Tibial artery (tissue), 4 donors: ENCODE results near the gene CWC27.
"Not testable (repeated sequence)": the region's sequence is repeated elsewhere in the genome, so short reads cannot be mapped to it uniquely, and the experiment has no call there.

Experiments used
- DNase-seq, 2 donors: peaks; one replicate each; pipeline ENCODE4 v3.0.0-alpha.2; 2019
- H3K27ac ChIP-seq, 2 donors: fragments of 200-600 bp; sonication (generic) in 1 of 2; 1 replicate in 1 of 2; 2 replicates in 1 of 2; pipeline ENCODE4 v1.5.1; 2018 to 2019; ENCODE audit warnings: mild to moderate bottlenecking in 1 of 2
- H3K27me3 ChIP-seq, 2 donors: fragments of 200-600 bp; sonication (generic) in 1 of 2; one replicate each; pipeline versions ENCODE4 v1.5.1 to v1.6.0; 2016 to 2019
- H3K36me3 ChIP-seq, 3 donors: fragments of 200-600 bp; sonication (generic) in 2 of 3; one replicate each; pipeline ENCODE4 v1.5.1; 2016 to 2019; ENCODE audit warnings: mild to moderate bottlenecking in 2 of 3
- H3K4me1 ChIP-seq, 4 donors: fragments of 200-600 bp; sonication (generic) in 2 of 4; 1 replicate in 3 of 4; 2 replicates in 1 of 4; pipeline ENCODE4 v1.5.1; 2016 to 2019
- H3K4me3 ChIP-seq, 2 donors: fragments of 200-600 bp; sonication (generic) in 1 of 2; 1 replicate in 1 of 2; 2 replicates in 1 of 2; pipeline ENCODE4 v1.5.1; 2018 to 2019; ENCODE audit warnings: mild to moderate bottlenecking in 2 of 2
- H3K9me3 ChIP-seq, 3 donors: fragments of 200-600 bp; sonication (generic) in 1 of 3; one replicate each; pipeline ENCODE4 v1.5.1; 2016 to 2019
- intact Hi-C: fragments of 100-400 bp; cut with DNase I; formaldehyde crosslinking; loops from one replicate; pipeline ENCODE4 v1.15.0; 2023; ENCODE audit warnings: low total_unique reads
- TF ChIP-seq, protein P1 (sequence below), 2 experiments: fragments of 200-600 bp in 1 of 2; fragments of 450-650 bp in 1 of 2; IDR thresholded peaks; one replicate each; pipeline ENCODE4 v1.5.1; 2017 to 2019; ENCODE audit warnings: antibody characterized with exemption in 2 of 2, mild to moderate bottlenecking in 1 of 2, moderate library complexity in 1 of 2

Gene CWC27

DNA sequence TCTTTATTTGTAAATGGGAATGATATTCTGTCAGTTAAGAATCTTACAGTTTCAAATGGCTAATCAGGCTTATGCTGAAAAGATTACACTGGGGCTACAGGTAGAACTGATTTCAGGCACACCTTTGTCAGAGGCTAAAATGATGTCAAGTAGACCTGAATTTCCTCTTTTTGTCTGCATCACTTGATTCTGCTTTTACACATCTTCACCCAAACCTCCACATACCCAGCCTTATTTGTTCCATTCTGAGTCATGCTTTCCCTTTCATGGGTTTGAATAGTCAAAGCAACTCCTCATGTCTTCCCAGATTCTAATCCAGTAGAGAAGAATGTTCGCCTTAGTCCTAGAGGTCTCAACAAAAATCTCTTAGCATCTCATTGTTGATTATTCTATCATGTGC, 156.4 kb downstream of the CWC27 start:
- no peak overlapping the region for H3K4me3 ChIP-seq

DNA sequence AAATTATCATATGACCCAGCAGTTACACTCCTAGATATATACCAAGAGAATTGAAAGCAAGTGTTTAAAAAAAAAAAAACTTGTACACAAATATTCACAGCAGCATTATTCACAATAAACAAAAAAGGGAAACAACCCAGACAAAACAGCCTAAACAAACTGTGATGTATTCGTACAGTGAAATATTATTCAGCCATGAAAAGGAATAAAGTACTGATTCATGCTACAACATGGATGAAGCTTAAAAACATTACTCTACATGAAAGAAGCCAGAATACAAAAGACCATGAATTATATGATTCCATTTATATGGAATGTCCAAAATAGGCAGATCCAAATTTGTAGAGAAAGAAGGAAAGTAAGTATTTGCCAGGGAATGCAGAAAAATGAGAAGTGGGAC, 161.1 kb downstream of the CWC27 start:
- intact Hi-C loops = no loop called here
- no peak for DNase-seq
- Histone ChIP-seq H3K27me3 (no peaks in the 10 kb centered on the region), H3K4me3 (no peak overlapping the region), H3K36me3 (peaks cover 0 to 4% (median 0%) of the 10 kb centered on the region in 3 donors), H3K4me1 (no peaks in the 10 kb centered on the region), H3K27ac (no peak overlapping the region), H3K9me3 (no peaks in the 10 kb centered on the region)
- TF ChIP-seq, protein P1, sequence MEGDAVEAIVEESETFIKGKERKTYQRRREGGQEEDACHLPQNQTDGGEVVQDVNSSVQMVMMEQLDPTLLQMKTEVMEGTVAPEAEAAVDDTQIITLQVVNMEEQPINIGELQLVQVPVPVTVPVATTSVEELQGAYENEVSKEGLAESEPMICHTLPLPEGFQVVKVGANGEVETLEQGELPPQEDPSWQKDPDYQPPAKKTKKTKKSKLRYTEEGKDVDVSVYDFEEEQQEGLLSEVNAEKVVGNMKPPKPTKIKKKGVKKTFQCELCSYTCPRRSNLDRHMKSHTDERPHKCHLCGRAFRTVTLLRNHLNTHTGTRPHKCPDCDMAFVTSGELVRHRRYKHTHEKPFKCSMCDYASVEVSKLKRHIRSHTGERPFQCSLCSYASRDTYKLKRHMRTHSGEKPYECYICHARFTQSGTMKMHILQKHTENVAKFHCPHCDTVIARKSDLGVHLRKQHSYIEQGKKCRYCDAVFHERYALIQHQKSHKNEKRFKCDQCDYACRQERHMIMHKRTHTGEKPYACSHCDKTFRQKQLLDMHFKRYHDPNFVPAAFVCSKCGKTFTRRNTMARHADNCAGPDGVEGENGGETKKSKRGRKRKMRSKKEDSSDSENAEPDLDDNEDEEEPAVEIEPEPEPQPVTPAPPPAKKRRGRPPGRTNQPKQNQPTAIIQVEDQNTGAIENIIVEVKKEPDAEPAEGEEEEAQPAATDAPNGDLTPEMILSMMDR (IDR thresholded peaks at IDR 0.05) = no peak

More for the DNA sequence above, 156.4 kb downstream of the CWC27 start:
- H3K27ac ChIP-seq = no peak overlapping the region
- intact Hi-C loops = no loop called here
- no peaks in the 10 kb centered on the region for H3K27me3 ChIP-seq
- no peaks in the 10 kb centered on the region for H3K4me1 ChIP-seq
- TF ChIP-seq, protein P1 (IDR thresholded peaks at IDR 0.05) = no peak
- peaks cover 0 to 3% (median 1%) of the 10 kb centered on the region in 3 donors for H3K36me3 ChIP-seq
- H3K9me3 ChIP-seq = peaks cover 0 to 15% (median 13%) of the 10 kb centered on the region in 3 donors
- DNase-seq = no peak

DNA sequence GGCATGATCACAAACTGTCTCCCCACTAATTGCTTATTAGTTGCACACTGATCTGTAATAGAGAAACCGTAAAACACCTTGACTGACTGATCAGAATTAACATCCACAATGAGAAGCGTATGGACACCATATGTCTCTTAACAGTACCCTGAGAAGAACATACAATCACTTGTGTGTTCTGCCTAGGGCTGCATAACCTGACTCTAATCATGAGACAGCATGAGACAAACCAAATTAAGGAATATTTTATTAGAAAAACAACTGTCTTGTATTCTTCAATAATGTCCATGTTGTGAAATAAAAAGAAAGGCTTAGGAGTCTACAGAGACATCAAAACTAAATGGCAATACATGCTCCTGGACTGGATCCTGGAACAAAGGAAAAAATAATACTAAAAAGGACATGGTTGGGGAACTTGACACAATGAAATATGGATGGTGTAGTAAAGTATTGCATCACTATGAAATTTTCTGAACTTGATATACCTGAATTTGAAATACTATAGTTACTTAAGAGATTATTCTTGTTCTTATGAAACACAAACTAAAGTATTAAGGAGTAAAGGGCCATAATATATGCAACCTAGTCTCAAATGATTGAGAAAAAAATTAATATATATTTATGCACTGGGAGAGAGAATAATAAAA, 162.1 kb downstream of the CWC27 start:
- Histone ChIP-seq H3K27me3 (no peaks in the 10 kb centered on the region), H3K4me1 (no peaks in the 10 kb centered on the region), H3K36me3 (peaks cover 0 to 4% (median 0%) of the 10 kb centered on the region in 3 donors), H3K27ac (no peak overlapping the region), H3K4me3 (no peak overlapping the region), H3K9me3 (no peaks in the 10 kb centered on the region)
- intact Hi-C loops = no loop called here
- no peak for DNase-seq
- TF ChIP-seq, protein P1 (IDR thresholded peaks at IDR 0.05) = no peak

- peak overlapping the region; percentile 67 to 71 for H3K27ac ChIP-seq
- intact Hi-C loops, H3K9me3 ChIP-seq, H3K36me3 ChIP-seq, H3K27me3 ChIP-seq, DNase-seq: not testable (repeated sequence)
- peaks cover 0 to 16% (median 9%) of the 10 kb centered on the region in 4 donors for H3K4me1 ChIP-seq
- peak overlapping the region; percentile 37 to 42 for H3K4me3 ChIP-seq
Observed at GRCh38 chr5:64939422-64939771, 170.7 kb downstream of the CWC27 start.

DNA sequence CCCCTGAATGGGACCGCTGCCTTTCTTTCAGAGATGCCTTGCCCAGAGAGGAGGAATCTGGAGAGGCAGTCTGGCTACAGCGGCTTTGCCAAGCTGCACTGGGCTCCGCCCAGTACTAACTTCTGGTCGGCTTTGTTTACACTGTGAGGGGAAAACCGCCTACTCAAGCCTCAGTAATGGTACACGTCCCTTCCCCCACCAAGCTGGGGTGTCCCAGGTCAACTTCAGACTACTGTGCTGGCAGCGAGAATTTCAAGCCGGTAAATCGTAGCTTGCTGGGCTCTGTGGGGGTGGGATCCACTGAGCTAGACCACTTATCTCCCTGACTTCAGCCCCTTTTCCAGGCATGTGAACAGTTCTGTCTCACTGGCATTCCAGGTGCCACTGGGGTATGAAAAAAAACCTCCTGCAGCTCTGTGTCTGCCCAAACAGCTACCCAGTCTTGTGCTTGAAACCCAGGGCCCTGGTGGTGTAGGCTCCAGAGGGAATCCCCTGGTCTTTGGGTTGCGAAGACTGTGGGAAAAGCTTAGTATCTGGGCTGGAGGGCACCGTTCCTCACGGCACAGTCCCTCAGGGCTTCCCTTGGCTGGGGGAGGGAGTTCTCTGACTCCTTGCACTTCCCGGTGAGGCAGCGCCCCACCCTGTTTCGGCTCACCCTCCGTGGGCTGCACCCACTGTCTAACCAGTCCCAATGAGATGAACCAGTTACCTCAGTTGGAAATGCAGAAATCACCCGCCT, 171.2 kb downstream of the CWC27 start:
- no peaks in the 10 kb centered on the region for H3K27me3 ChIP-seq
- no peaks in the 10 kb centered on the region for H3K36me3 ChIP-seq
- peak; percentile 21 to 73 for DNase-seq
- H3K27ac ChIP-seq = peak overlapping the region; percentile 67 to 71
- H3K9me3 ChIP-seq = peaks cover 0 to 5% (median 0%) of the 10 kb centered on the region in 3 donors
- intact Hi-C loops = no loop called here
- H3K4me3 ChIP-seq = peak overlapping the region; percentile 37 to 42
- peaks cover 0 to 16% (median 9%) of the 10 kb centered on the region in 4 donors for H3K4me1 ChIP-seq
- TF ChIP-seq, protein P1 (IDR thresholded peaks at IDR 0.05) = no peak

- Histone ChIP-seq H3K4me3 (no peak overlapping the region), H3K27ac (no peak overlapping the region), H3K9me3 (no peaks in the 10 kb centered on the region), H3K36me3 (no peaks in the 10 kb centered on the region), H3K27me3 (no peaks in the 10 kb centered on the region), H3K4me1 (peaks cover 0 to 23% (median 9%) of the 10 kb centered on the region in 4 donors)
- DNase-seq = no peak
- intact Hi-C loops = no loop called here
- TF ChIP-seq, protein P1 (IDR thresholded peaks at IDR 0.05) = no peak
Observed at GRCh38 chr5:64942460-64942859, 173.7 kb downstream of the CWC27 start.
